SK-N-SH (cell line): ENCODE results near the gene CCDC171. TPM values are rescaled to one million over a fixed set of nuclear protein-coding genes. Genes with fewer than 3 reads are reported as not detected.

ENCODE experiments used
- CTCF ChIA-PET: fragments of 300-600, 350-600 bp; formaldehyde crosslinking; extraction: SDS; loops from one replicate; lab custom pipeline; 2021; lab: Yijun Ruan, JAX
- POLR2A ChIA-PET: fragments of 350-600 bp; sonication (Branson Sonifier 250); formaldehyde crosslinking; extraction: SDS; loops from one replicate; lab custom pipeline; 2020; ENCODE audit warnings: antibody characterized with exemption, inconsistent platforms; lab: Yijun Ruan, JAX
- DNase-seq: peaks from one replicate; pipeline ENCODE4 v3.0.0; 2012
- H2AFZ ChIP-seq: fragments of 200-600 bp; sonication (generic); 2 replicates; pipeline ENCODE4 v1.8.1; 2016; ENCODE audit warnings: antibody characterized with exemption, mild to moderate bottlenecking, low read depth
- H3F3A ChIP-seq: fragments of 200-600 bp; sonication (generic); replicated peaks from 2 replicates; pipeline ENCODE3; 2016; ENCODE audit warnings: antibody characterized with exemption, mild to moderate bottlenecking; ENCODE audit not compliant: insufficient read depth
- H3K27ac ChIP-seq, 2 experiments: fragments of 200-500 bp in 1 of 2; fragments of 200-600 bp in 1 of 2; sonication (Bioruptor generic) in 1 of 2; sonication (generic), shearing (Covaris generic) in 1 of 2; 2 replicates each; pipeline versions ENCODE4 v1.5.1 to v1.6.1; 2014 to 2016; ENCODE audit warnings: low read depth in 2 of 2, inconsistent platforms in 1 of 2, low read length in 1 of 2, mild to moderate bottlenecking in 1 of 2, mixed read lengths in 1 of 2
- H3K27me3 ChIP-seq: fragments of 200-600 bp; sonication (generic), shearing (Covaris generic); 2 replicates; pipeline ENCODE4 v1.6.1; 2016; ENCODE audit warnings: mixed run types; ENCODE audit not compliant: insufficient read depth
- H3K36me3 ChIP-seq, 2 experiments: fragments of 200-500 bp in 1 of 2; fragments of 200-600 bp in 1 of 2; sonication (Bioruptor generic) in 1 of 2; sonication (generic) in 1 of 2; replicated peaks in 1 of 2; 2 replicates each; pipeline versions ENCODE3 to v1.5.1; 2014 to 2016; ENCODE audit warnings: low read length in 1 of 2, mild to moderate bottlenecking in 1 of 2; ENCODE audit not compliant: insufficient read depth in 2 of 2, control insufficient read depth in 1 of 2
- H3K4me1 ChIP-seq, 2 experiments: fragments of 200-500 bp in 1 of 2; fragments of 200-600 bp in 1 of 2; sonication (Bioruptor generic) in 1 of 2; sonication (generic), shearing (Covaris generic) in 1 of 2; 2 replicates each; pipeline versions ENCODE4 v1.5.1 to v1.6.1; 2014 to 2016; ENCODE audit warnings: low read depth in 1 of 2, low read length in 1 of 2, mixed run types in 1 of 2; ENCODE audit not compliant: insufficient read depth in 2 of 2, control insufficient read depth in 1 of 2
- H3K4me2 ChIP-seq: fragments of 200-600 bp; sonication (generic), shearing (Covaris generic); 2 replicates; pipeline ENCODE4 v1.6.1; 2017; ENCODE audit warnings: mixed run types
- H3K4me3 ChIP-seq, 2 experiments: fragments of 200-500 bp in 1 of 2; fragments of 200-600 bp in 1 of 2; sonication (Bioruptor generic) in 1 of 2; sonication (generic), shearing (Covaris generic) in 1 of 2; 2 replicates each; pipeline versions ENCODE4 v1.5.1 to v1.8.1; 2014 to 2016; ENCODE audit warnings: low read depth in 2 of 2, inconsistent platforms in 1 of 2, low read length in 1 of 2, mild to moderate bottlenecking in 1 of 2, mixed read lengths in 1 of 2, moderate library complexity in 1 of 2
- H3K79me2 ChIP-seq: fragments of 200-600 bp; sonication (generic); 2 replicates; pipeline ENCODE4 v1.8.1; 2017; ENCODE audit warnings: mild to moderate bottlenecking; ENCODE audit not compliant: insufficient read depth
- H3K9ac ChIP-seq: fragments of 200-600 bp; sonication (generic); 2 replicates; pipeline ENCODE4 v1.6.1; 2017; ENCODE audit warnings: mixed run types
- H3K9me2 ChIP-seq: fragments of 200-600 bp; sonication (generic); 2 replicates; pipeline ENCODE4 v1.6.1; 2017; ENCODE audit warnings: mixed run types
- H3K9me3 ChIP-seq: fragments of 200-600 bp; sonication (generic); 2 replicates; pipeline ENCODE4 v1.6.1; 2017; ENCODE audit warnings: mixed run types, mild to moderate bottlenecking, moderate library complexity
- H4K20me1 ChIP-seq: fragments of 200-600 bp; sonication (generic); 2 replicates; pipeline ENCODE4 v1.6.1; 2017; ENCODE audit warnings: mild to moderate bottlenecking, mixed run types; ENCODE audit not compliant: insufficient read depth
- ELF1 ChIP-seq: IDR thresholded peaks from 2 replicates; pipeline ENCODE4 v1.4.0; 2012
- FOXM1 ChIP-seq: IDR thresholded peaks from 2 replicates; pipeline ENCODE4 v1.4.0; 2012; ENCODE audit warnings: low read depth, mild to moderate bottlenecking
- JUND ChIP-seq: IDR thresholded peaks from 2 replicates; pipeline ENCODE4 v1.4.0; 2012
- MAX ChIP-seq: IDR thresholded peaks from 2 replicates; pipeline ENCODE4 v1.4.0; 2012; ENCODE audit warnings: low read depth
- MEF2A ChIP-seq: IDR thresholded peaks from 2 replicates; pipeline ENCODE4 v1.4.0; 2012; ENCODE audit warnings: low read depth, borderline replicate concordance
- MXI1 ChIP-seq: IDR thresholded peaks from 2 replicates; pipeline ENCODE4 v1.6.1; 2012; ENCODE audit warnings: mild to moderate bottlenecking, low read depth, low read length, improper control_type of control experiment
- NFIC ChIP-seq: IDR thresholded peaks from 2 replicates; pipeline ENCODE4 v1.4.0; 2012; ENCODE audit warnings: borderline replicate concordance
- NRF1 ChIP-seq: IDR thresholded peaks from 2 replicates; pipeline ENCODE4 v1.6.1; 2012; ENCODE audit warnings: low read depth, mild to moderate bottlenecking, low read length
- POLR2AphosphoS5 ChIP-seq: IDR thresholded peaks from 2 replicates; pipeline ENCODE4 v1.6.1; 2012; ENCODE audit warnings: low read depth, low read length
- RCOR1 ChIP-seq: fragments of 150-350 bp; IDR thresholded peaks from 2 replicates; pipeline ENCODE4 v1.6.1; 2017; ENCODE audit warnings: antibody characterized with exemption, low read length
- RFX5 ChIP-seq: IDR thresholded peaks from 2 replicates; pipeline ENCODE4 v1.6.1; 2012; ENCODE audit warnings: mild to moderate bottlenecking, improper control_type of control experiment, low read length
- RXRA ChIP-seq: IDR thresholded peaks from 2 replicates; pipeline ENCODE4 v1.4.0; 2012; ENCODE audit warnings: low read depth, mild to moderate bottlenecking, borderline replicate concordance
- SMC3 ChIP-seq: IDR thresholded peaks from 2 replicates; pipeline ENCODE4 v1.6.1; 2012; ENCODE audit warnings: low read depth, low read length, improper control_type of control experiment
- TAF1 ChIP-seq: IDR thresholded peaks from 2 replicates; pipeline ENCODE4 v1.6.1; 2012; ENCODE audit warnings: low read depth, mild to moderate bottlenecking, low read length, moderate library complexity, borderline replicate concordance
- TCF12 ChIP-seq: IDR thresholded peaks from 2 replicates; pipeline ENCODE4 v1.4.0; 2012
- TEAD4 ChIP-seq: IDR thresholded peaks from 2 replicates; pipeline ENCODE4 v1.4.0; 2012; ENCODE audit warnings: mild to moderate bottlenecking, borderline replicate concordance; ENCODE audit not compliant: insufficient read depth
- WGBS: methylation state at CpG from one replicate; pipeline ENCODE4 v1.1.6; 2017; ENCODE audit warnings: low lambda C conversion rate; 5-methylcytosine and 5-hydroxymethylcytosine counted together
- polyA plus RNA-seq, 3 experiments: library from polyadenylated mRNA; depleted of rRNA; stranded (reverse); fragments of >200 nt; gene quantifications; 2 replicates each; pipeline ENCODE4 v1.2.3, GENCODE V29; 2012
- TF ChIP-seq, protein P1 (sequence below): IDR thresholded peaks from 2 replicates; pipeline ENCODE4 v1.4.0; 2012; ENCODE audit warnings: low read depth, borderline replicate concordance
- TF ChIP-seq, protein P2 (sequence below): fragments of 150-350 bp; IDR thresholded peaks from 2 replicates; pipeline ENCODE4 v1.6.1; 2016; ENCODE audit warnings: mild to moderate bottlenecking, low read depth, low read length
- TF ChIP-seq, protein P3 (sequence below): fragments of 150-350 bp; IDR thresholded peaks from 2 replicates; pipeline ENCODE4 v1.6.1; 2017; ENCODE audit warnings: antibody characterized with exemption, low read length, low read depth, borderline replicate concordance
- TF ChIP-seq, protein P4 (sequence below): fragments of 200-600 bp; sonication (generic); IDR thresholded peaks from 2 replicates; pipeline ENCODE4 v1.6.1; 2017; ENCODE audit warnings: antibody characterized with exemption, mild to moderate bottlenecking, moderate library complexity

The CCDC171 gene
- polyA plus RNA-seq, 1 of the 3 experiments (the other 2 are of a cell fraction): 0.54 TPM

- no peaks in the 10 kb centered on the region; the same call in 1 of the 2 replicates for H3K9me3 ChIP-seq
- peaks cover 0 to 6% of the 10 kb centered on the region in 2 experiments; a peak in 2 of 4 replicates for H3K4me1 ChIP-seq
- no peak for DNase-seq
- no peak overlapping the region for H3K9ac ChIP-seq
- no peak overlapping the region for H3K27ac ChIP-seq
- no peaks in the 10 kb centered on the region for H3K9me2 ChIP-seq
- no peaks in the 10 kb centered on the region for H3K27me3 ChIP-seq
- no peaks in the 10 kb centered on the region for H3K79me2 ChIP-seq
- H3K4me2 ChIP-seq: no peak overlapping the region
- H2AFZ ChIP-seq: no peak overlapping the region
- POLR2A ChIA-PET: no interaction called here
- 79% methylated on average over 2 of the region's 2 CpGs for WGBS
- CTCF ChIA-PET: no interaction called here
- no peak for TF ChIP-seq TEAD4
- no peak for TF ChIP-seq NRF1
- no peak for TF ChIP-seq MXI1
- no peak for TF ChIP-seq RCOR1
- TF ChIP-seq RXRA: no peak
- TF ChIP-seq, protein P1, sequence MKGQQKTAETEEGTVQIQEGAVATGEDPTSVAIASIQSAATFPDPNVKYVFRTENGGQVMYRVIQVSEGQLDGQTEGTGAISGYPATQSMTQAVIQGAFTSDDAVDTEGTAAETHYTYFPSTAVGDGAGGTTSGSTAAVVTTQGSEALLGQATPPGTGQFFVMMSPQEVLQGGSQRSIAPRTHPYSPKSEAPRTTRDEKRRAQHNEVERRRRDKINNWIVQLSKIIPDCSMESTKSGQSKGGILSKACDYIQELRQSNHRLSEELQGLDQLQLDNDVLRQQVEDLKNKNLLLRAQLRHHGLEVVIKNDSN: no peak
- TF ChIP-seq MAX: no peak
- TF ChIP-seq, protein P2, sequence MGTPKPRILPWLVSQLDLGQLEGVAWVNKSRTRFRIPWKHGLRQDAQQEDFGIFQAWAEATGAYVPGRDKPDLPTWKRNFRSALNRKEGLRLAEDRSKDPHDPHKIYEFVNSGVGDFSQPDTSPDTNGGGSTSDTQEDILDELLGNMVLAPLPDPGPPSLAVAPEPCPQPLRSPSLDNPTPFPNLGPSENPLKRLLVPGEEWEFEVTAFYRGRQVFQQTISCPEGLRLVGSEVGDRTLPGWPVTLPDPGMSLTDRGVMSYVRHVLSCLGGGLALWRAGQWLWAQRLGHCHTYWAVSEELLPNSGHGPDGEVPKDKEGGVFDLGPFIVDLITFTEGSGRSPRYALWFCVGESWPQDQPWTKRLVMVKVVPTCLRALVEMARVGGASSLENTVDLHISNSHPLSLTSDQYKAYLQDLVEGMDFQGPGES: no peak
- no peak for TF ChIP-seq FOXM1
- TF ChIP-seq SMC3: no peak
- TF ChIP-seq, protein P3, sequence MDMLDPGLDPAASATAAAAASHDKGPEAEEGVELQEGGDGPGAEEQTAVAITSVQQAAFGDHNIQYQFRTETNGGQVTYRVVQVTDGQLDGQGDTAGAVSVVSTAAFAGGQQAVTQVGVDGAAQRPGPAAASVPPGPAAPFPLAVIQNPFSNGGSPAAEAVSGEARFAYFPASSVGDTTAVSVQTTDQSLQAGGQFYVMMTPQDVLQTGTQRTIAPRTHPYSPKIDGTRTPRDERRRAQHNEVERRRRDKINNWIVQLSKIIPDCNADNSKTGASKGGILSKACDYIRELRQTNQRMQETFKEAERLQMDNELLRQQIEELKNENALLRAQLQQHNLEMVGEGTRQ: no peak
- no peak for TF ChIP-seq POLR2AphosphoS5
- no peak for TF ChIP-seq MEF2A
- TF ChIP-seq, protein P4, sequence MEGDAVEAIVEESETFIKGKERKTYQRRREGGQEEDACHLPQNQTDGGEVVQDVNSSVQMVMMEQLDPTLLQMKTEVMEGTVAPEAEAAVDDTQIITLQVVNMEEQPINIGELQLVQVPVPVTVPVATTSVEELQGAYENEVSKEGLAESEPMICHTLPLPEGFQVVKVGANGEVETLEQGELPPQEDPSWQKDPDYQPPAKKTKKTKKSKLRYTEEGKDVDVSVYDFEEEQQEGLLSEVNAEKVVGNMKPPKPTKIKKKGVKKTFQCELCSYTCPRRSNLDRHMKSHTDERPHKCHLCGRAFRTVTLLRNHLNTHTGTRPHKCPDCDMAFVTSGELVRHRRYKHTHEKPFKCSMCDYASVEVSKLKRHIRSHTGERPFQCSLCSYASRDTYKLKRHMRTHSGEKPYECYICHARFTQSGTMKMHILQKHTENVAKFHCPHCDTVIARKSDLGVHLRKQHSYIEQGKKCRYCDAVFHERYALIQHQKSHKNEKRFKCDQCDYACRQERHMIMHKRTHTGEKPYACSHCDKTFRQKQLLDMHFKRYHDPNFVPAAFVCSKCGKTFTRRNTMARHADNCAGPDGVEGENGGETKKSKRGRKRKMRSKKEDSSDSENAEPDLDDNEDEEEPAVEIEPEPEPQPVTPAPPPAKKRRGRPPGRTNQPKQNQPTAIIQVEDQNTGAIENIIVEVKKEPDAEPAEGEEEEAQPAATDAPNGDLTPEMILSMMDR: no peak
- TF ChIP-seq NFIC: no peak
- no peak for TF ChIP-seq RFX5
- no peak for TF ChIP-seq JUND
- no peak for TF ChIP-seq TAF1
- TF ChIP-seq ELF1: no peak
- no peak for TF ChIP-seq TCF12
- H4K20me1 ChIP-seq: no peaks in the 10 kb centered on the region
- no peaks in the 10 kb centered on the region for H3K36me3 ChIP-seq
- H3F3A ChIP-seq: no peaks in the 10 kb centered on the region
- no peak overlapping the region for H3K4me3 ChIP-seq
These were observed 314.5 kb downstream of the CCDC171 start for GRCh38 chr9:15867334-15867733.
